ENCODE measurements around the gene PRELID3B. TPM values are rescaled to one million over a fixed set of nuclear protein-coding genes. Genes with fewer than 3 reads are reported as not detected.

PRELID3B gene
- total and polyA plus RNA-seq, 2 of the 8 experiments (the other 6 are each of a cell fraction or from before 2014, with no cell fraction given) = 8.1 to 50.5 TPM

GRCh38 chr20:59033616-59034165 lies 8.9 kb downstream of the PRELID3B start:
- Histone ChIP-seq H2BK20ac (ENCODE audit: low read length) (no peak overlapping the region), H4K20me1 (replicated peaks in 1 of 2; ENCODE audit: control insufficient read depth in 1 of 2, insufficient read depth in 2 of 2, low read length in 2 of 2) (peaks cover 2 to 7% of the 10 kb centered on the region in 2 experiments), H3K9ac (replicated peaks in 1 of 4; ENCODE audit: extremely low read depth in 1 of 4, low read depth in 3 of 4, low read length in 3 of 4) (no peak overlapping the region), H3K23me2 (ENCODE audit: low read depth, low read length) (peaks cover 5% of the 10 kb centered on the region), H3K56ac (replicated peaks; ENCODE audit: insufficient read length, low read depth, low read length) (no peak overlapping the region), H2BK120ac (replicated peaks; ENCODE audit: low read depth, low read length) (no peak overlapping the region), H3K4ac (replicated peaks; ENCODE audit: insufficient read length, low read depth, low read length) (no peak overlapping the region), H3K79me2 (ENCODE audit: control insufficient read depth in 1 of 2, insufficient read depth in 2 of 2, low read length in 2 of 2) (peaks cover 6 to 15% of the 10 kb centered on the region in 2 experiments; a peak in 3 of 4 replicates), H2BK12ac (ENCODE audit: low read depth, low read length) (no peak overlapping the region), H3K14ac (ENCODE audit: insufficient read length) (no peak overlapping the region), H3K27me3 (replicated peaks in 1 of 4; ENCODE audit: control insufficient read depth in 3 of 4, extremely low read depth in 1 of 4, insufficient read depth in 3 of 4, low read length in 3 of 4) (peaks cover 0 to 5% (median 1%) of the 10 kb centered on the region in 4 experiments; a peak in 2 of 7 replicates), H2BK5ac (ENCODE audit: low read depth, low read length) (no peak overlapping the region), H2BK15ac (ENCODE audit: low read length) (no peak overlapping the region), H4K8ac (ENCODE audit: extremely low read depth, insufficient read depth, low read length) (no peak overlapping the region), H3K36me3 (ENCODE audit: control insufficient read depth in 2 of 4, insufficient read depth in 4 of 4, low read length in 3 of 4) (peaks cover 2 to 54% (median 15%) of the 10 kb centered on the region in 4 experiments; a peak in 5 of 8 replicates), H2AFZ (ENCODE audit: low read length) (no peak overlapping the region), H3K27ac (ENCODE audit: low read depth, low read length) (no peak overlapping the region), H3K23ac (ENCODE audit: insufficient read length) (no peak overlapping the region), H3K4me1 (replicated peaks in 1 of 4; ENCODE audit: control insufficient read depth in 3 of 4, insufficient read depth in 4 of 4, low read length in 3 of 4) (peaks cover 0 to 6% (median 1%) of the 10 kb centered on the region in 4 experiments; a peak in 3 of 7 replicates), H3K4me2 (ENCODE audit: insufficient read depth in 1 of 2, low read depth in 2 of 2, low read length in 2 of 2) (no peak overlapping the region; a peak in 1 of 4 replicates), H4K91ac (replicated peaks; ENCODE audit: insufficient read length, low read length) (no peak overlapping the region), H4K5ac (ENCODE audit: insufficient read length, low read depth, low read length) (no peak overlapping the region), H2AK5ac (ENCODE audit: low read depth, low read length) (no peak overlapping the region), H3K4me3 (ENCODE audit: extremely low read depth in 1 of 4, insufficient read depth in 2 of 4, low read depth in 3 of 4, low read length in 4 of 4) (no peak overlapping the region), H3K79me1 (ENCODE audit: low read depth, low read length) (peaks cover 2% of the 10 kb centered on the region), H3K18ac (ENCODE audit: extremely low read depth, low read length) (no peak overlapping the region), H3K9me3 (ENCODE audit: insufficient read depth in 2 of 2, low read depth in 1 of 2, low read length in 1 of 2) (no peaks in the 10 kb centered on the region)
- ChIA-PET POLR2A (ENCODE audit: partially characterized antibody) (interaction anchor here (0.6 to 3.1 kb wide), 6 partner anchors 9 to 147 kb away, joined by 3 to 28 read pairs (median 4); partner anchors contain the start of gene PRELID3B), CTCF (ENCODE audit: partially characterized antibody) (interaction anchor here (0.6 to 1.7 kb wide), 7 partner anchors 9 to 379 kb away, joined by 3 to 5 read pairs (median 4); no protein-coding TSS in a partner anchor)
- TF ChIP-seq JUN (IDR thresholded peaks at IDR 0.05; ENCODE audit: low read depth, low read length) (no peak), NRF1 (IDR thresholded peaks at IDR 0.05; ENCODE audit: low read depth, low read length) (no peak), PHF8 (conservative IDR thresholded peaks at IDR 0.05; ENCODE audit: low read depth, low read length) (no peak)
- 96% methylated on average over 2 of the region's 2 CpGs; no CpG with 5 or more reads in 1 of the 2 experiments for WGBS, 2 experiments (ENCODE audit: extremely low coverage in 1 of 2, insufficient coverage in 1 of 2, insufficient read length in 1 of 2, insufficient replicate concordance in 2 of 2, low coverage in 1 of 2, low lambda C conversion rate in 2 of 2, missing lambda C conversion rate in 1 of 2)
- no peak for DNase-seq (ENCODE audit: low read depth in 1 of 2, low spot score in 2 of 2)
- FAIRE-seq = no peak
